ENCODE data around the gene CFAP300.

CFAP300 gene
- 0 reads per million in 2 experiments for total RNA-seq

DNA sequence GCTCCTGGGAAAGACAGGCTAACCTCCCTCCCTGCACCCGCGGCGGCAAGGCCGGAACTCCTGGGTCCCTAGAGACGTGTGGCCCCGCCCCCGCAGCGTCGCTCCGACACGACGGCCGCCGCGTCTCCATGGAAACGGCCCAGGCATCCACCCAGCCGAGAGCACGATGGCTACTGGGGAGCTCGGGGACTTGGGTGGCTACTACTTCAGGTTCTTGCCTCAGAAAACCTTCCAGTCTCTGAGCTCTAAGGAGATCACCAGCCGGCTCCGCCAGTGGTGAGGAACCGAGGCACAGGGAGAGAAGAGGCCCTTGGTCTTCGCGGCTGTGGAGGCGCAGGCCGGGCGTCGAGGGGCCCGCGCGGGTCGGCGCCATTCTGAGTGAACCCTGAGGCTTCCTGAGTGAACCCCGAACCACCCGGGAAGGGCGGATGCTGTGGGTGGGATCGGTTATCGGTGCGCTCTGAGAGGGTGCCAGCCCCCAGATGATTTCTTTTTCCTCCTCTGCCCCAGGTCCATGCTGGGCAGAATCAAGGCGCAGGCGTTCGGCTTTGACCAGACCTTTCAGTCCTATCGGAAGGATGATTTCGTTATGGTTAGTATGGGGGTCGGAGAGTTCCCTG is at the start of gene CFAP300:
TSS of gene CFAP300 (plus strand) at position 133 of the 620 bp plus-strand sequence. CDS start at position 167, 34 bp downstream.
- DNase-seq (ENCODE audit: low read depth) = peak; percentile 28

DNA sequence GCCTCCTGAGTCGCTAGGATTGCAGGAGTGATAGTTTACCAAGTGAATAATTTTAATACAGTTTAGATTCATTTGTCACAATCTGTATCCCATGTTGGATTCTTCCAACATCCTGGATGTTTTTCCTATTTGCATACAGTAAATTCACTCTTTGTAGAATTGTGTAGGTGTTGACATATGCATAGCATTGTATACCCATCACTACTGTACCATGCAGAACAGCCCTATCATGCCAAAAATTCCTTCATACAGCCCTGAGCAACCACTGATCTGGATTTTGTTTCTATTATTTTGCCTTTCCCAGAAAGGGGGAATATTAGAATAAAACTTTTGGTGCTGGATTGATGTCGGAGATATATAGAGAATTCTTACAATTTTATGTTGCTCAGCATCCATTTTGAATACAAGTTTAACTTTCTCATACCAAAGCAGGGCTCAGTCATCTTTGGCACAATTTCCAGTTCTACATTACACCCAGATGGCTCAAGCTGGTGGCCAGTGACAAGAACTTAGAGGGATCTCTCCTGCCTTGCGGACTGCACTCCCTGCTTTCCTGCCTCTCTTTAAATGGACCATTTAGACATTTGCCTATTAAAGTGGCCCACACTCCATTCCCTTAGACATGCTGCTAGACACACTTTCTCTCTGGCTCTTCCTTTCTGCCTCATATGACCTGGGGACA is 45.4 kb upstream of the CFAP300 start:
- DNase-seq (ENCODE audit: low read depth) = no peak

DNA sequence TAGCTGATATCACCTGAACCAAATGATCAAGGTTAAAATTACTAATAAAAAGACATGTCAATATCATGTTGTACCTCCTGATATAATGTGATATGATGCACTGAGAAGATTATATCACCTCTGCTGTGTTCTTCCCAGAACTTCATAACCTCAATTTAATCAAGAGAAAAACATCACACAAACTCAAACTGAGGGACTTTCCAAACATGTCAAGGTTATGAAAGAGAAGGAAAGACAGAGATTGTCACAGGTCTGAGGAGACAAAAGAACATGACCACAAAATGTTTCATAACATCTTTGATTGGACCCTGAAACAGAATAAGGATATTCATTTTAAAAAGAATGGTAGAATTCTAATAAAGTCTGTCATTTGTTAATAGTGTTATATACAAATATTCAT is 43.0 kb upstream of the CFAP300 start:
- no peak for DNase-seq (ENCODE audit: low read depth)

DNA sequence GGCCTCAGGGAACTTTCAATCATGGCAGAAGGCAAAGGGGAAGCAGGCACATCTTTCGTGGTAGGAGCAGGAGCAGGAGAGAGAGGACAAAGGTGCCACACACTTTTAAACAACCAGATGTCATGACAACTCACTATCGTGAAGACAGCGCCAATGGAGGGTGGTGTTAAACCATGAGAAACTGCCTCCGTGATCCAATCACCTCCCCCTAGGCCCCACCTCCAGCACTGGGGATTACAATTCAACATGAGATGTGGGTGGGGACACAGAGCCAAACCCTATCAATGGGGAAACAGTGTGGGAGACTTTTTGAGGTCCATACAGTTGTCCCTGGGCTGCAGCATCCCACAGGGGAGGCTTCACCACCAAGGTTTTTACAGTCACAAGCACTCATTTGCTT is 41.9 kb upstream of the CFAP300 start:
- no peak for DNase-seq (ENCODE audit: low read depth)

DNA sequence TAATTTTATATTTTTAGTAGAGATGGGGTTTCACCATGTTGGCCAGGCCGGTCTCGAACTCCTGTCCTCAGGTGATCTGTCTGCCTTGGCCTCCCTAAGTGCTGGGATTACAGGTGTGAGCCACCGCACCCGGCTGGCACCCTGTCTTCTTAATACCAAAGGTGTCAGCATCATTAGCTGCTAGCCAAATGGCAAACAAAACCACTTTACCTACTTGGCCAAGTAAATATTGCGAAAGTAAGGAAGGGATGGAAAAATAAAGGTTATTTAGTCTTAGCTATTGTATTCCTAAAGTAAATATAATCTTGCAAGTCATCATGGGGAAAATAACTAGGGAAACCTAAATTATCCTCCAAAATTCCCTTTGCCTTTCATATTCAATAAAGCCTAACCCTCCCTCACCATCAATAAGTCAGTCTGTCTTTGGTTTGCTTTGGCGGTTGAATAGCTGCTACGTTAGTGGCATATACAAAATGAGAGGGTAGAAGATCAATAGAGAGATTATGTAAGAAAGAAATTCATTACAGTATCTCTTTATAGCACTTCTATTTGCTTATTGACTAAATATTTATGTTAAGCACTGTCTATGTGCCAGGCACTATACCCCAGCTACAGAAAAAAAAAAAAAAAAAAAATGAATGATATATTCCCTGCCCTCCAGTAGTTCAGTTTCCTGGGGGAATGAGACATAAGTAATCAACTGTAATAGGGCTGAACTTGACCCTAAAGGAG is 40.2 kb upstream of the CFAP300 start:
- no peak for DNase-seq (ENCODE audit: low read depth)

DNA sequence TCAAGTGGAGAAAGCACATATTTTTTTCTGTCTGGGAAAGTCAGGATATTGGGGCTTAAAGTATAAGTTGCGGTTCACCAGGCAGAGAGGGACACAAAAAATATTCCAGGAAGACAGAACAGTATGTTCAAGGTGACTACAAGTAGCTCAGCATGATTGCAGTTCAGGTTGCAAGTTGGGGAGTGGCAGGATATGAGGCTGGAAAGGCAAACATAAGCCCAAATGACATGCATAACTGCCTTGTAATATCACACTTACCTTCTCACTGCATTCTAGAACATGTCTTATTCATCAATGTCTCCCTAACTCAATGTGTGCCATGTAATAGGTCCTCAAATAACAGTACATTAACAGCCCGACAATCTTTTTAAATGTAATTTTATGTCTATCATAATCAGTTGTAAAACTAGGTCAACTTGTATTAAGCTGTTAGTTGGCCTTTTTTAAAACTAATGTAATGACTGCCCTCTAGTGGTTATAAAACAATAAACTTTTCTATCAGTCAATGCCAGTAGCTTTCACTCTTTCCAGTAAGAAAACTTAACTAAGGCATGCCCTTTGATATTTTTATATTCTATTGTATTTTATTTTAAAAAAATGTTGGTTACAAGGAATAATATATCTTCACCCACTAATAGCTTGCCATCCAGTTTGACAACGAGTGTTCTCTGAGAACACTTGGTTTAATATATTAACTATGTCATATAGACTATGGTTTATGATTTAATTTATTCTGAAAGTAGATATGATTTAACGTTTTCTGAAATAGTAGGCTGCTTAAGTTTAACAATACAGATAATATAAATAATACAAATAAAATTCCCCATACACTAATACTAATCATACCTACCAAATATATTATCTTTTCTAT is 39.4 kb upstream of the CFAP300 start:
- no peak for DNase-seq (ENCODE audit: low read depth)

DNA sequence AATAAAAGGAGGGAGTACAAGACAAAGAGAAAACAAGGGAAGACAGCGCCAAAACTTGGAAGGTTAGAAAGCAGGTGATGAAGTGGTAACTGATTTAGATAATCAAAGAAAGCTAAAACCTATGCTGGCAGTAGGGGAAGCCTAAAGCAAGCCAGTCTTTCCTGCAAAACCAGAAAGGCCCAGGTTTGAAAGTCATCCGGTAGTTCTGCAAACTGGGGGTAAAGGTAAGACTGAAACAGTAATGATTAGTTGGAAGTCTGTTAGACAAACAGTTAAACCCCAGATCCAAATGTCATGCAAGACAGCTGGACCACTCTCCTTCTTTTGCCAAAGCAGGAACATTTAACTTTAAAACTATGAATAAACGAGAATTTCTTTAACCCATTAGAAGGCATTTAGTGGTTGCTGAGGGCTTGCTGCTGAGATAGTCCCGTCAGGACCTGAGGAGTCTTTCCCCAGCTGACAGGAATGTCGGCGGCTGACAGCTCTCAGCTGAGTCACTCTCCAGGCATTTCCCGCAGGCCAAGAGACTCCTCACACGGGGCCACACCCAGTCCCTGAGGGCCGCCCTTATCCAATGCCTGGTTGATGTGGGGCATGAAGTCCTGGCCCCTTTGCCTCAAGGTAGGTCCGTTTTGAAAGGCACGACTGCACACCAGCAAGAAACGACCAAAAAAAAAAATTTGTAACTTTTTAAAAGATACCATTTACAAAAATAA is 36.3 kb upstream of the CFAP300 start:
- DNase-seq (ENCODE audit: low read depth) = no peak

DNA sequence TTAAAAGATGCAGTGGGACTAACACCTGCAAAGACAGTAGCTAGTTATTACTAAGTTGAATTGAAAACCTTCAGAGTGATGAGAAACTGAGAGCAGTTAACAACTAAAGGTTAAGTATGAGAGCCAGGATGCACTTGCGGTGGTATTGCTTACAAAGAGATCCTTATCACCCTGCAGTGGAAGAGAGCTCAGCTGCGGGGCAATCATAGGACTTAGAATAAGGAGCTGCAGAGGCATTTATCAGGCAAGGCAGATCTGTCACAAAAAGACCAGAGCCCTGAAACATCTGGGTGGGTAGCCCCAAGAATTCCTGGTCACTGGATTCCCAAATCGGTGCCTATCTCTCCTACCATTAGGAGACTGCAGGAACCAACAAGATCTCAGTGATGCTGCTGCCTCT is 34.3 kb upstream of the CFAP300 start:
- DNase-seq (ENCODE audit: low read depth) = no peak

DNA sequence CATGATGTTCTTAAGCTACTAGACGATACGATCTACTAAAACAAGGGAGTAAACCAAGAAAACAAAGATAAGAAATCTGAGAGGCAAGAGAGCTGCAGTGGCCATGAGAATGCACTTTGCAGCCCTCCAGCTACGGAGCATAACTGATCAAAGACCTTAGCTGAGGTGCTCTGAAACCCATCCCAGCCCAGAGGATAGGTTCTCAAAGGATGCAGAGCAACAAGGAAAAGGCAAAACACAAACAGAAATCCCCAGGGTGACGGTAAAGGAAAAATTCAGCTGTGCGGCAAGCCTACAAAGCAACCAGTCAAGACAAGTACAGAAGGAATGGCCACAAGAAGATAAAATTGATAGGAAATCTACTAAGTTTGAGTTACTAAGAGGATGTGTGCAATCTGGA is 32.5 kb upstream of the CFAP300 start:
- no peak for DNase-seq (ENCODE audit: low read depth)

DNA sequence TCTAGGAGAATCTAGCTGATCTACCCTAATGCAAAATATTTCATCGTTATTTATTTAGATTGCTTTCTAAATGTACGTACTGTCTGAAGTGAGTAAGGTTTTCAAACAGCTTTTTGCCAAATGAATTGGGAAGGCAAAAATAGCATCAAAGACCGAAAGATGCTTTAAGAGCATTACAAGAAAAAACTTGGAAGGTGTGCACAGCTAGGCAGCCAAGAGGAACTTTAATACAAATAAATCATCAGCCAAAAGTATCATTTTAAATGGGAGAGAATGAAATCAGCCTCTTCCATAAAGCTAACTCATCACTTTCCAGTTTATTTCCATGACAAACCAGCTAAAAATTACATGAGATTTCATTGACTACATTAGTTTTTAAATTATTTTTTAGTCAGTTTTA is 30.2 kb upstream of the CFAP300 start:
- no peak for DNase-seq (ENCODE audit: low read depth)

DNA sequence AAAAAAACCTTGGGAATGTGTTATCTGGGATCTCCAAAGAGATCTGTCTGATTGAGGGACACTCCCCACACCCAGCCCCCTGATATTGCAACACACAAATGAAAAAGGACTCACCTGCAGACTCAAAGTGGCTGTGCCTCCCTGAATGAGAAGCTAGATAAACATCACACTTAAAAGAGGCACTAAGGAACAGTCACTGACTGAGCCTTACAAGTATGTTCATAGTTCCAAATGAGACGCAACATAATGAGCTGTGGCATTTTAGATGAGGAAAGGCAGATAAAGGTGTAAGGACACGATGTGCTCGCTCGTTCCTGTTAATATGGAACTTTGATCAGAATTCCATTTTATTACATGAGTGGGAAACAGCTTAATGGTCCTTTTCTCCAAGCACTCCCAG is 21.0 kb upstream of the CFAP300 start:
- no peak for DNase-seq (ENCODE audit: low read depth)

DNA sequence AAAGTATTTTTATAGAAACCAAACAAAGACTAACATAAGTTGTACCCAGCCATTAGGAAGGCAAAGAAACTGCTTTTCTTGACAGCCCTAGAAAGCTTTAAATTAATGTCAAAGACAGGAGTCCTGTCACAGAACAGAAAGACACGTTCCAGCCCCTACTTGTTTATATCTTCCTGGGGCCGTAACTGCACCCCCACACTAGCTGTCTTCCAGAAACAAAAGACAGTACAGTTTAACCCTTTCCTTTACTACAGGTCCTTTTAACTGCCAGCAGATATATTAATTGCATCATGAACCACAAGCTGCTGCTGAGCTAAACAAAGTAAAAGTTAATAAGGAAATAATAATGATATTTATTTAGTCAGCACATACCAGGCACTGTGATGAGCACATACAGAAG is 20.3 kb upstream of the CFAP300 start:
- DNase-seq (ENCODE audit: low read depth) = no peak

DNA sequence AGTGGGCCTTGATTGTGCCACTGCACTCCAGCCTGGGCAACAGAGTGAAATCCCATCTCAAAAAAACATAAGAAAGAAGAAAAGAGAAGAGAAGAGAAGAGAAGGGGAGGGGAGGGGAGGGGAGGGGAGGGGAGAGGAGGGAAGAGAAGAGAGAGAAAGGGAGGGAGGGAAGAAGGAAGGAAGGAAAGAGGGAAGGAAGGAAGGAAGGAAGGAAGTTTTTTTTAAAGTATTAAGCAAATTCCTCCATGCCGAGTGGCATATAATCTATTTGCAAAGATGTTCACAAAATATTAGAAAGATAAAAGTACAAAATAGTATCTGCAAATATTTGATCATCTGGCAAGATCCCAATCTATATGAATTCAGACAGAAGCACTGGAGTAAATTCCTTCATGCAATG is 10.5 kb upstream of the CFAP300 start:
- no peak for DNase-seq (ENCODE audit: low read depth)

DNA sequence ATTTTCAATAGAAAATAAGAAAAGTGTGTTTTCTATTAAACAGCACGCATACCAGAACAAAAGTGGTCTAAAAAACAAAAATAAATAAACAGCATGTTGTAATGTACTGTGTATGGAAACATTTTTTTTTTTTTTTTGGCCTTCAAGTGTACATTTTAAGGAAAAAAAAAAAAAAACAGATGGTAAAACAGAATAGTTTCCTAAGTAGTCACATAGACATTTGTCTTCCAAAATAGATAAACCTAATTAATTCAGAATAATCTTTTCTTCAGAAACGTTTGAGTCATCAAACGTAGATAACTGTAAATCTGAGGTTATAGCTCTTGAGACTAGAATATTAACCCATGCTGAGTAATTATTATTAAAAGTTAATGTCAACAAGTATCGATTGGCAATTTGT is 396 bp upstream of the CFAP300 start:
- DNase-seq (ENCODE audit: low read depth) = no peak

DNA sequence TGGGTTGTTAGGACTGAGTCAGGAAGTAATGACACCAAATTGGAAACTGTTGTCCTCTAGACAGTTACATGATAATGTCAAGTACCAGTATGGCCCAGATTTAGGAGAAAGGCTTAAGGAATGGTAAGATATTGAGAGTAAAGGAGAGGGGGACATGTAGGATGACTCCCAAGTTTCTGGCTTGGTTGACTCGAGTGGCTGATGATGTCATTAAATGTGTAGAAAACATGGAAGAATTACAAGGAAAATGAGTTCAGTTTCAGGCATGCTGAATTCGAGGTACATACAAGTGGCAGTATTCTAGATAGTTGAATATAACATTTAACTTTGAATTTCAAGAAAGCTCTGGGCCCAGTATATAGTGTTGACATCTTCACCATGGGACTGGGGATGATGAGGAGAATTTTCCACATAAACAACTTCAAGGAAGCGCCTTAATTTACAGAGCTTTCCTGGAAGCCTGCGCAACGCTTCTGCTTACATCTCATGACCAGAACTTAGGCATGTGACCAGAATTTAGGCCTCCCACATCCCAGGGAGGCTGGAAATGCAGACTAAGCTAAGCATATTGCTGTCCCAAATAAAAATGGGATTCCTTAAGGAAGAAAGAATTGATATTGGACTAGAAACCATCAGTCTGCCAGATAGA is 3.8 kb downstream of the CFAP300 start:
- no peak for DNase-seq (ENCODE audit: low read depth)

DNA sequence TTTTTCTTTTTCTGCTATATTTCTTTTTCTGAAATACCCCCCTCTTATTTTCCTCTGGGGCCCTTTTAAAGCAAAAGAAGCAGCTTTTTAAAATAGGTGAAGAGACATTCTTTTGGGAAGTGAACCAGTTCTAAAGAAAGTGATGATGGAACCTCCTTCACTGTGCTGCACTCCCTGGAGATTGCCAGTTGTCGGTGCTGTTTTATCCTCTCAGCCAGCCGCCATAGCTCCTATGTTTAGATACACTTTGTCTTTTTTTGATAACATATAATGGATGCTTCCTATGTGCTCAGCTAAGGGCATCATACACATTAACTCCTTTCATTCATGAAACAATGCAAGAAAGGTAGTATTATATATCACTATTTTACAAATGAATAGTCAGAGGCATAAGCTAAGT is 14.0 kb downstream of the CFAP300 start:
- no peak for DNase-seq (ENCODE audit: low read depth)

DNA sequence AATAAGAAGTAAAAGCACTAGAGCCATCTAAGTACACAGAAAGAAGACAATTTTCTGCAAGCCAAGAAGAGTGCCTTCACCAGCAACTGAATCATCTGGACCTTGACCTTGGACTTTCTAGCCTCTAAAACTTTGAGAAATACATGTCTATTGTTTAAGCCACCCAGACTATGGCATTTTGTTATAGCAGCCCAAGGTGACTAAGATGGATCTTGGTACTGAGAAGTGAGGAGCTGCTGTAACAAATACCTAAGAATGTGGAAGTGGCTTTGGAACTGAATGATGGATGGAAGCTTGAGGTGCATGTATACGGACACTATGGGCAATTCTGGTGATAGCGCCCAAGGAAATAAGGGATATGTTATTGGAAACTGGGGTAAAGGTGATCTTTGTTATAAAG is 14.9 kb downstream of the CFAP300 start:
- no peak for DNase-seq (ENCODE audit: low read depth)

DNA sequence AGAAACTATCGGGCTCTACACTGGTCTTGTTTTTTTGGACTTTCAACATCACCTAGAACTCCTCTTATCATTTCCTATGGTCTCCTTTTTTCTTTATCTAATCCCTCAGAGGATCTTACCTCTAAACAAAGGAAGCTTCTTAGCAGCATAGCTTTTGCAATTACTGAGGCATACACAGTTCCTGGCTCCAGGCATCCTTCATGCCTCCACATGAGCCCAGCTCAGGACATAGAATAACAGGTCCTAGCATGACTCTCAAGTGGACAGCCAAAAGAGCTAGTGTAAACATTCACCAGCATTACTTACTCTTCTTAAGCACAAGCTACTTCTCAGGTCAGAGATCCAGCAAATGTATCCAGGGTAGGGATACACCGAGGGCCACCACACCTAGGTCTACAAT is 17.1 kb downstream of the CFAP300 start:
- DNase-seq (ENCODE audit: low read depth) = no peak

DNA sequence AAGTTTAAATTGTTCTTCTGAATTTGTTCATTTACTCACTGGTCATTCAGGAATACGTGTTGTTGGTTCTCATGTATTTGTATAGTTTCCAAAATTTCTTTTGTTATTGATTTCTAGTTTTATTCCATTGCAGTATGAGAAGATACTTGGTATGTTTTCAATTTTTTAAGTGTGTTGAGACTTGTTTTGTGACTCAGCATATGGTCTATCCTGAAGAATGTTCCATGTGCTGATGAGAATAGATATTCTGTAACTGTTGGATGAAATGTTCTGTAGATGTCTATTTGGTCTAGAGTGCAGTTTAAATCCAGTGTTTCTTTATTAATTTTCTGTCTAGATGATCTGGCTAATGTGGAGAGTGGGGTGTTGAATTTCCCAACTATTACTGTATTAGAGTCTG is 23.5 kb downstream of the CFAP300 start:
- DNase-seq (ENCODE audit: low read depth) = no peak

DNA sequence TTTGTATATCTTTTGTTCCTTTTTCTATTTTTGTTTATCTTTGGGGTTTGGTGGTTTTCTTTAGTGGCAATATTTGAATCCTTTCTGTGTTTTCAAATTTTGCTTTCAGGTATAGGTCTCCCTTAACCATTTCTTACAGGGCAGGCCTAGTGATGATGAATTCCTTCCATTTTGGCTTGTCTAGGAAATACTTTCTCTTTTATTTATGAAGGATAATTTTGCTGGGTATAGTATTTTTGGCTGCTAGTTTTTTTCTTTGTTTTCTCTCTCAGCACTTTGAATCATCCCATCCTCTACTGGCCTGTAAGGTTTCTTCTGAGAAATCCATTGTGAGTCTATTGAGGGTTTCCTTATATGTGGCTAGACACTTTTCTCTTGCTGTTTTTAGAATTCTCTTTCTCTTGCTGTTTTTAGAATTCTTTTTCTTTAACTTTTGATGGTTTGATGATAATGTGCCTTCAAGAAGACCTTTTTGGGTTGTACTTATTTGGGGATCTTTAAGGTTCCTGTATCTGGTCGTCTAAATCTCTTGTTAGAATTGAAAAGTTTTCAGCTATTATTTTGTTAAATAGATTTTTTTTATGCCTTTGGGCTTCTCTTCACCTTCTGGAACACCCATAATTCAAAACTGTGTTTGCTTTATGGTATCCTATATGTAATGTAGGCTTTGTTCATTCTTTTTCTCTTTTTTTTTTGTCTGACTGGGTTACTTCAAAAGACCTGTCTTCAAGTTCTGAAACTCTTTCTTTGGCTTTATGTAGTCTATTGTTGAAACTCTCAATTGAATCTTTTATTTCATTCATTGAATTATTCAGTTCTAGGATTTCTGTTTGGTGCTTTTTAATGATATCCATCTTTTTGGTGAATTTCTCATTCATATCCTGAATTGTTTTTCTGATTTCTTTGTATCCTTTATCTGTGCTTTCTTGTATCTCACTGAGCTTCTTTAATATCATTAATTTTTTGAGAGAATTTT is 24.5 kb downstream of the CFAP300 start:
- DNase-seq (ENCODE audit: low read depth) = no peak

Measured in T follicular helper cell (primary cell).